Suppressor macrophage treated with lipopolysaccharide for 1 hour (primary cell): ENCODE results near the gene PRKD1.

Experiments used
- DNase-seq, 3 donors: peaks; one replicate each; pipeline ENCODE4 v3.0.0-alpha.2; 2020 to 2022

The PRKD1 gene

GRCh38 chr14:29654901-29655550 lies 272.6 kb downstream of the PRKD1 start:
- DNase-seq: no peak

- no peak for DNase-seq
These were observed 274.3 kb downstream of the PRKD1 start for GRCh38 chr14:29653303-29653702.

- DNase-seq: no peak
These were observed 275.1 kb downstream of the PRKD1 start for GRCh38 chr14:29652571-29652970.

- DNase-seq: no peak
These were observed 276.9 kb downstream of the PRKD1 start for GRCh38 chr14:29650554-29651269.

GRCh38 chr14:29649170-29649569 lies 278.5 kb downstream of the PRKD1 start:
- DNase-seq: no peak

GRCh38 chr14:29648045-29648444 lies 279.6 kb downstream of the PRKD1 start:
- peak in 1 of 3 donors; percentile 1 for DNase-seq

GRCh38 chr14:29645117-29645516 lies 282.5 kb downstream of the PRKD1 start:
- no peak for DNase-seq

GRCh38 chr14:29643433-29644211 lies 284.0 kb downstream of the PRKD1 start:
- DNase-seq: no peak

- DNase-seq: no peak
These were observed 290.2 kb downstream of the PRKD1 start for GRCh38 chr14:29637411-29637810.

- DNase-seq: no peak
These were observed 290.8 kb downstream of the PRKD1 start for GRCh38 chr14:29636870-29637269.

GRCh38 chr14:29630566-29631160 lies 297.0 kb downstream of the PRKD1 start:
- DNase-seq: no peak

- no peak for DNase-seq
These were observed 297.8 kb downstream of the PRKD1 start for GRCh38 chr14:29629839-29630238.

- no peak for DNase-seq
These were observed 300.5 kb downstream of the PRKD1 start for GRCh38 chr14:29627137-29627536.

GRCh38 chr14:29618323-29619067 lies 309.2 kb downstream of the PRKD1 start:
- DNase-seq: no peak

- no peak for DNase-seq
These were observed 310.7 kb downstream of the PRKD1 start for GRCh38 chr14:29616922-29617321.

GRCh38 chr14:29608861-29609260 lies 318.8 kb downstream of the PRKD1 start:
- no peak for DNase-seq

- no peak for DNase-seq
These were observed 320.5 kb downstream of the PRKD1 start for GRCh38 chr14:29607169-29607568.

- no peak for DNase-seq
These were observed 324.0 kb downstream of the PRKD1 start for GRCh38 chr14:29603696-29604095.

GRCh38 chr14:29601616-29602015 lies 326.0 kb downstream of the PRKD1 start:
- DNase-seq: no peak

GRCh38 chr14:29587761-29588470 lies 339.7 kb downstream of the PRKD1 start:
- no peak for DNase-seq

- no peak for DNase-seq
These were observed 340.6 kb downstream of the PRKD1 start for GRCh38 chr14:29587046-29587445.

GRCh38 chr14:29584992-29585391 lies 342.7 kb downstream of the PRKD1 start:
- no peak for DNase-seq
